Heart left ventricle (tissue), 16 donors: ENCODE measurements around the gene SMCO4. TPM values are rescaled to one million over a fixed set of nuclear protein-coding genes. Genes with fewer than 3 reads are reported as not detected.
A peak's percentile ranks its signal among the peaks of the same experiment; 100 is the strongest.
"Not testable (repeated sequence)": the region's sequence is repeated elsewhere in the genome, so short reads cannot be mapped to it uniquely, and the experiment has no call there.

Experiments used
- ATAC-seq, 4 donors: fragments of 200-7000 bp; cut with Tn5 transposase; one replicate each; pipeline ENCODE4 v1.9.1; 2020 to 2022; ENCODE audit warnings: moderate library complexity in 4 of 4, mild to moderate bottlenecking in 3 of 4, moderate number of reproducible peaks in 1 of 4
- DNase-seq, 5 donors: peaks; one replicate each; pipeline ENCODE4 v3.0.0-alpha.2; 2020
- H3K27ac ChIP-seq, 12 donors: fragments of 200-600 bp; sonication (generic) in 4 of 12; one replicate each; pipeline versions ENCODE4 v1.5.0 to v1.8.0; 2016 to 2022; ENCODE audit warnings: mild to moderate bottlenecking in 2 of 12
- H3K27me3 ChIP-seq, 9 donors: fragments of 200-600 bp; sonication (generic) in 2 of 9; one replicate each; pipeline versions ENCODE4 v1.5.1 to v1.8.0; 2016 to 2022; ENCODE audit warnings: mild to moderate bottlenecking in 3 of 9
- H3K36me3 ChIP-seq, 9 donors: fragments of 200-600 bp; sonication (generic) in 2 of 9; one replicate each; pipeline versions ENCODE4 v1.5.0 to v1.8.0; 2018 to 2022; ENCODE audit warnings: mild to moderate bottlenecking in 2 of 9
- H3K4me1 ChIP-seq, 12 donors: fragments of 200-600 bp; sonication (generic) in 4 of 12; one replicate each; pipeline versions ENCODE4 v1.5.0 to v1.8.0; 2016 to 2022; ENCODE audit warnings: mild to moderate bottlenecking in 3 of 12
- H3K4me3 ChIP-seq, 12 donors: fragments of 200-600 bp; sonication (generic) in 4 of 12; one replicate each; pipeline versions ENCODE4 v1.5.0 to v1.8.0; 2017 to 2022; ENCODE audit warnings: mild to moderate bottlenecking in 9 of 12, moderate library complexity in 4 of 12
- H3K9me3 ChIP-seq, 12 donors: fragments of 200-600 bp; sonication (generic) in 4 of 12; one replicate each; pipeline versions ENCODE4 v1.5.0 to v1.8.0; 2016 to 2022; ENCODE audit warnings: mild to moderate bottlenecking in 1 of 12
- POLR2A ChIP-seq, 2 donors: fragments of 450-650 bp; IDR thresholded peaks; one replicate each; pipeline ENCODE4 v1.6.1; 2017; ENCODE audit warnings: antibody characterized with exemption in 2 of 2, mild to moderate bottlenecking in 2 of 2, moderate library complexity in 2 of 2
- WGBS, 4 donors: extraction: QIAGEN DNeasy Blood & Tissue Kit in 2 of 4; methylation state at CpG; one replicate each; pipeline versions ENCODE4 v1.1.5 to v1.1.7; 2013 to 2018; 5-methylcytosine and 5-hydroxymethylcytosine counted together
- intact Hi-C, 10 donors: fragments of 100-400 bp; cut with DNase I; formaldehyde crosslinking; loops; one replicate each; pipeline versions ENCODE4 v1.11.1 to v1.14.2; 2022
- polyA plus RNA-seq, 2 donors: library from polyadenylated mRNA; stranded (reverse); fragments of 200-250 nt; gene quantifications; one replicate each; pipeline ENCODE4 v1.2.3, GENCODE V29; 2013
- total RNA-seq, 9 donors: library from RNA; depleted of rRNA in 2 of 9; stranded (reverse); fragments of >200 nt in 2 of 9; fragmentation: NEBNext Ultra II Directional in 3 of 9; extraction: Animal tissue kit (Norgen Biotek cat#: 25700) in 3 of 9; gene quantifications; one replicate each; pipeline versions ENCODE4 v1.1.0 to v1.2.4, GENCODE V29; 2016 to 2023
- TF ChIP-seq, protein P1 (sequence below), 12 donors: fragments of 200-600 bp; sonication (generic) in 4 of 12; IDR thresholded peaks; one replicate each; pipeline versions ENCODE4 v1.5.0 to v1.8.0; 2018 to 2022; ENCODE audit warnings: antibody characterized with exemption in 12 of 12, mild to moderate bottlenecking in 5 of 12
- donor health status: ischemic (EF 13 %, LVEDD 7.1; RV severe dilation, severe dysfunction).
- donor health status: healthy with polysubstance abuse.
- donor health status: DM: no; HTN: yes; CAD: no.
- donor health status: DM: no; HTN: no; CAD: no.
- donor health status: ischemic (EF 25% LVEDD 6.9; RV normal size, moderate dysfunction).
- donor health status: ischemic (EF 25% LVEDD 5.7; RV mildly dilated, moderate dysfunction).
- donor health status: healthy.
- donor health status: DM: yes; HTN: yes; CAD: no.
- donor health status: ischemic (EF 35%, LVEDD 5.7; RV mildly dilated, moderate dysfunction).
- donor health status: nonischemic (EF 11% LVEDD 7.7; RV severe dilation, severe dysfunction).
- donor health status: DM: yes; HTN: yes; CAD: no.
- donor health status: PGD.
- donor health status: ischemic (EF 29% LVEDD 5.4; RV normal size, mild dysfunction).
- donor health status: nonischemic (EF 23%, LVEDD 6.1; RV moderate dilation, normal function).

SMCO4 gene
- total and polyA plus RNA-seq, 11 donors: 28.5 to 81.4 (median 52.5) TPM

DNA sequence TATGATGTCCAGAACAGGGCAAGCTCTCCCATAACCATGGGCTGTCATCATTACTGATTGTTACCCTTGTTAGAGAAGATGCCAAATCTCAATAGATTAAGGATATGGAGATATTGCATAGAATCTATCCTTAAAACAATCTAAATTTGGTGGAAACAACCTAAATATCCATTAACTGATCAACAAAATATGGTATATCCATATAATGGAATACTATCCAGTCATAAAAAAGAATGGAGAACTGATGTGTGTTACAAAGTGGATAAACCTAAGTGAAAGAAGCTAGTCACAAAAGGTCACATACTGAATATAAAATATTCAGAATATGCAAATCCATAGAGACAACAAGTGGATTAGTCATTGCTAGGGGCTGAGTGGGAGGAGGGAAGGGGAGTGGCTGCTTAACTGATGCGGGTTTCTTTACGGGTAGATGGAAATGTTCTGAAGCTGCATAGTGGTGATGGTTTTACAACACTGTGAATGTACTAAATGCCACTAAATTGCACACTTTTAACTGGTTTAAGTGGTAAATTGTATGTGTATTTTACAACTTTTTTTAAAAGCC is 36.1 kb upstream of the SMCO4 start:
- ATAC-seq (no peak), DNase-seq (no peak)
- WGBS, 4 donors: 90 to 99% (median 97%) methylated on average over 2 of the region's 2 CpGs
- Histone ChIP-seq H3K4me1 (no peaks in the 10 kb centered on the region), H3K36me3 (no peaks in the 10 kb centered on the region), H3K27ac (no peak overlapping the region), H3K27me3 (no peaks in the 10 kb centered on the region), H3K4me3 (no peak overlapping the region), H3K9me3 (peaks cover 0 to 12% (median 0%) of the 10 kb centered on the region in 12 donors)
- intact Hi-C loops: no loop called here
- TF ChIP-seq, protein P1, sequence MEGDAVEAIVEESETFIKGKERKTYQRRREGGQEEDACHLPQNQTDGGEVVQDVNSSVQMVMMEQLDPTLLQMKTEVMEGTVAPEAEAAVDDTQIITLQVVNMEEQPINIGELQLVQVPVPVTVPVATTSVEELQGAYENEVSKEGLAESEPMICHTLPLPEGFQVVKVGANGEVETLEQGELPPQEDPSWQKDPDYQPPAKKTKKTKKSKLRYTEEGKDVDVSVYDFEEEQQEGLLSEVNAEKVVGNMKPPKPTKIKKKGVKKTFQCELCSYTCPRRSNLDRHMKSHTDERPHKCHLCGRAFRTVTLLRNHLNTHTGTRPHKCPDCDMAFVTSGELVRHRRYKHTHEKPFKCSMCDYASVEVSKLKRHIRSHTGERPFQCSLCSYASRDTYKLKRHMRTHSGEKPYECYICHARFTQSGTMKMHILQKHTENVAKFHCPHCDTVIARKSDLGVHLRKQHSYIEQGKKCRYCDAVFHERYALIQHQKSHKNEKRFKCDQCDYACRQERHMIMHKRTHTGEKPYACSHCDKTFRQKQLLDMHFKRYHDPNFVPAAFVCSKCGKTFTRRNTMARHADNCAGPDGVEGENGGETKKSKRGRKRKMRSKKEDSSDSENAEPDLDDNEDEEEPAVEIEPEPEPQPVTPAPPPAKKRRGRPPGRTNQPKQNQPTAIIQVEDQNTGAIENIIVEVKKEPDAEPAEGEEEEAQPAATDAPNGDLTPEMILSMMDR (IDR thresholded peaks at IDR 0.05): no peak
- TF ChIP-seq POLR2A (IDR thresholded peaks at IDR 0.05): no peak

- DNase-seq (no peak), ATAC-seq (no peak)
- peaks cover 0 to 12% (median 0%) of the 10 kb centered on the region in 12 donors for H3K9me3 ChIP-seq
- H3K4me3 ChIP-seq: no peak overlapping the region
- H3K27ac ChIP-seq: no peak overlapping the region
- no peaks in the 10 kb centered on the region for H3K4me1 ChIP-seq
- intact Hi-C loops: no loop called here
- no peaks in the 10 kb centered on the region for H3K27me3 ChIP-seq
- TF ChIP-seq, protein P1 (IDR thresholded peaks at IDR 0.05): no peak
- TF ChIP-seq POLR2A (IDR thresholded peaks at IDR 0.05): no peak
- 89 to 96% (median 95%) methylated on average over 1 of the region's 1 CpG for WGBS, 4 donors
- no peaks in the 10 kb centered on the region for H3K36me3 ChIP-seq
These were observed 34.1 kb upstream of the SMCO4 start for GRCh38 chr11:93577286-93577685.

GRCh38 chr11:93576870-93577269 is 33.7 kb upstream of the SMCO4 start:
- H3K36me3 ChIP-seq, H3K27ac ChIP-seq, H3K4me3 ChIP-seq, intact Hi-C loops, H3K4me1 ChIP-seq, H3K27me3 ChIP-seq: not testable (repeated sequence)
- peak in 1 of 4 donors; percentile 45 for ATAC-seq
- 66 to 90% (median 87%) methylated on average over 4 of the region's 4 CpGs for WGBS, 4 donors
- DNase-seq: peak in 1 of 5 donors; percentile 28
- H3K9me3 ChIP-seq: peaks cover 0 to 12% (median 0%) of the 10 kb centered on the region in 12 donors

DNA sequence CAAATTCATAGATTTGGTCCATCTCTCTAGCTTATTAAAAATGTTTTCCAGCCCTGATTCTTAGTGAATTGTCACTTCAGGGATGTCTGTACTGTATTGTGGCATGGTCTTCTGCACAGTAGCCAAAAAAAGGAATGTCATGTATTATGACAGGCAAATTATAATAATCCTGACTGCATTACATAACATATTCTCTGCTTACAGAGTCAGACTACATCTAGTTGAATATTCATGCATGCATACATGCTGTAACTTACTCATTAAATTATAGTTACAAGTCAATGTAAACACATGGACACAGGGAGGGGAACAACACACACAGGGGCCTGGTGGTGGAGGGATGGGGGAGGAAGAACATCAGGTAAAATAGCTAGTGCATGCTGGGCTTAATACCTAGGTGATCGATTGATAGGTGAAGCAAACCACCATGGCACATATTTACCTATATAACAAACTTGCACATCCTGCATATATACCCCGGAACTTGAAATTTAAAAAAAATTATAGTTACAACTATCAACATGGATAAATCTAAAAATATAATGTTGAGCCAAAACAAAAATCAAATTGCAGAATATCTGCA is 31.5 kb upstream of the SMCO4 start:
- peaks cover 0 to 10% (median 0%) of the 10 kb centered on the region in 12 donors for H3K9me3 ChIP-seq
- H3K27ac ChIP-seq: no peak overlapping the region
- no peaks in the 10 kb centered on the region for H3K36me3 ChIP-seq
- 86 to 94% (median 92%) methylated on average over 2 of the region's 2 CpGs for WGBS, 4 donors
- ATAC-seq (no peak), DNase-seq (no peak)
- no peak overlapping the region for H3K4me3 ChIP-seq
- TF ChIP-seq POLR2A (IDR thresholded peaks at IDR 0.05): no peak
- TF ChIP-seq, protein P1 (IDR thresholded peaks at IDR 0.05): no peak
- no peaks in the 10 kb centered on the region for H3K27me3 ChIP-seq
- peaks cover 0 to 12% (median 0%) of the 10 kb centered on the region in 12 donors for H3K4me1 ChIP-seq
- intact Hi-C loops: no loop called here
